DLD1 (cell line): ENCODE results near the gene DIAPH2.
"Not testable (repeated sequence)": the region's sequence is repeated elsewhere in the genome, so short reads cannot be mapped to it uniquely, and the experiment has no call there.

Experiments used
- in situ Hi-C: cut with HindIII; loops from 2 replicates; pipeline ENCODE4 v1.10.0; 2017; ENCODE audit warnings: low sequenced_read_pairs

DIAPH2 gene

DNA sequence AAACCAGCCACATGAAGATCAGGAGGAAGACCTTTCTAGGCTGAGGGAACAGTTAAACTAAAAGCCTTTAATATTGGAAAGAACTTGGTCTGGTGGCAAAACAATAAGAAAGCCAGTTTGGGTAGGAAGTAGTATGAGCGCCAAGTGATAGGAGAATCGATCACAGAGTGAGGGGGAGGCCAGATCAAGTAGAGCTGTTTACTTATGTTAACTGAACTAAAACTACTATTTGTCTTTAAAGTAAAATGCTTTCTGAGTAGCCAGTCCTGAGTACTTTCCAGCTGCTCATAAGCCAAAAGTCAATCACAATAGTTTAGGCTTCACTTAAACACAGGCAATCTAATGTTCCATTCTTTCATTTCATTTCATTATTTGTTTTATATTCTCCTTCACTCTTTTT lies 136.3 kb downstream of the DIAPH2 start:
- in situ Hi-C loops, result no loop called here

- in situ Hi-C loops, result no loop called here
These were observed 139.5 kb downstream of the DIAPH2 start for GRCh38 chrX:96824166-96824565.

- in situ Hi-C loops, result no loop called here
These were observed 148.7 kb downstream of the DIAPH2 start for GRCh38 chrX:96833333-96833732.

- in situ Hi-C loops, result no loop called here
These were observed 149.5 kb downstream of the DIAPH2 start for GRCh38 chrX:96834137-96834536.

GRCh38 chrX:96835660-96836289 lies 151.1 kb downstream of the DIAPH2 start:
- in situ Hi-C loops, result no loop called here

DNA sequence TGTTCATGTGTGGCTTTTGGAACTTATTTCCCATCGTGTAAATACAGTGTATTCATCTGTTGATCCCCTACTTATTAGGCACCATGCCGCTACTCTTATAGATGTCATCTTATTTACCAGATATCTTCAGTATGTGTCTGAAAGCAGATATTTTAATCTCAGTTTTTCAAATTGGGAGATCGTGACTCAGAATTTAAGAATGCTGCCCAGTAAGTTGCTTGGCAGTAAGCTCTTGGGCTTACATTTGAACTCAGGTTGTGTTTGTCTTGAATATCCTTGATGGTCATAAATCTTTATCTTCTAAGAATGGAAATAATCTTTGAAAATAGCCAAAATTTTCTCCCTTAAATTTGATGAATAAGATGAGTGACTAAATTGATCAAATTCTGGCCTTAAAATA lies 153.2 kb downstream of the DIAPH2 start:
- in situ Hi-C loops, result no loop called here

GRCh38 chrX:96838537-96838936 lies 153.9 kb downstream of the DIAPH2 start:
- in situ Hi-C loops, result no loop called here

- in situ Hi-C loops, result no loop called here
These were observed 156.7 kb downstream of the DIAPH2 start for GRCh38 chrX:96841325-96841724.

DNA sequence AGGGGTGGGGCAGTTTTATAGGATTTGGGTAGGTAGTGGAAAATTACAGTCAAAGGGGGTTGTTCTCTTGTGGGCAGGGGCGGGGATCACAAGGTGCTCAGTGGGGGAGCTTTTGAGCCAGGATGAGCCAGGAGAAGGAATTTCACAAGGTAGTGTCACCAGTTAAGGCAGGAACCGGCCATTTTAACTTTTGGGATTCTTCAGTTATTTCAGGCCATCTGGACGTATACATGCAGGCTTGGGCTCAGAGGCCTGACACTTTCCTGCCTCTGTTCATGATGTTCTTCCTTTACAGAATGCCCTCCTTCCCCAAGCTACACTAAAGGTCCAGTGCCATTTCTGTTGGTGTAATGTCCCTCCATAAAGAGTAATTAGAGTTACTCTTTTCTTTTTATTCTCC lies 157.2 kb downstream of the DIAPH2 start:
- in situ Hi-C loops, result not testable (repeated sequence)

- in situ Hi-C loops, result no loop called here
These were observed 158.9 kb downstream of the DIAPH2 start for GRCh38 chrX:96843566-96843965.

GRCh38 chrX:96846841-96847240 lies 162.2 kb downstream of the DIAPH2 start:
- in situ Hi-C loops, result no loop called here

- in situ Hi-C loops, result not testable (repeated sequence)
These were observed 174.8 kb downstream of the DIAPH2 start for GRCh38 chrX:96859422-96859821.

GRCh38 chrX:96861218-96861617 lies 176.6 kb downstream of the DIAPH2 start:
- in situ Hi-C loops, result no loop called here

GRCh38 chrX:96861661-96862060 lies 177.0 kb downstream of the DIAPH2 start:
- in situ Hi-C loops, result no loop called here

DNA sequence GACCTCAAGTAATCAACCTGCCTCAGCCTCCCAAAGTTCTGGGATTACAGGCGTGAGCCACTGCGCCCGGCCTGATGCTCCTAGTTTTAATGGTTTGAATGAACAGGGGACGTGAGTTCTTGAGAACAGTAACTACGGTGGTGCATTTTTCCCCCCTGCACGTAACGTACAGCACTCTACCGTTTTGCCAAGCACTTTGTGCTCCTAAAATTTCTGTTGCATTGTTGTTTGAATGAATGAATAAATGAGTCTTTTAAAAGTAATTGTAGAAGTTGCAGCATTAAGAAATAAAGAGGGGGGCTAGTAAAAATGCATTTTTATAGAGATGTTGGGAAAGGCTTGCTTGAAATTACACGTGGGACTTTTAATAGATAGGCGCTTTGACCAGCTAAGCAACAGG lies 199.0 kb downstream of the DIAPH2 start, which contains the start of gene RPA4:
RPA4 (plus strand) TSS at position 301 of the 400 bp plus-strand sequence. CDS start 403 bp downstream, outside the sequence.
- in situ Hi-C loops, result no loop called here

DNA sequence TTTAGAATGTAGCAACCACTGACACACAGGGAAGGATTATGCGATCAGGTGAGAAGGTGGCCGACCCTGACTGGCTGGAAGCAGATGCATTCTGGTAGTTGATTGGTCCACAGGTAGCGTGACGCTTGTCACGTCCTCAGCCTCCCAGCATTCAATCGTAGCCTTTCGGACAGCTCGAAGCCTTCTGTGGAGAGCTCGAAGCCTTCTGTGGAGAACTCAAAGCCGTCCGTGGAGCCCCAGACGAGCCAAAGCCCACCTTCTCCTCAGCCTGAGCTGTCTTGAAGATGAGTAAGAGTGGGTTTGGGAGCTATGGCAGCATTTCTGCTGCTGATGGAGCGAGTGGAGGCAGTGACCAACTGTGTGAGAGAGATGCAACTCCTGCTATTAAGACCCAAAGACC lies 199.4 kb downstream of the DIAPH2 start:
- in situ Hi-C loops, result no loop called here

GRCh38 chrX:96889726-96890125 lies 205.1 kb downstream of the DIAPH2 start:
- in situ Hi-C loops, result no loop called here

- in situ Hi-C loops, result no loop called here
These were observed 222.1 kb downstream of the DIAPH2 start for GRCh38 chrX:96906741-96907140.

- in situ Hi-C loops, result no loop called here
These were observed 223.1 kb downstream of the DIAPH2 start for GRCh38 chrX:96907516-96908272.

- in situ Hi-C loops, result no loop called here
These were observed 224.6 kb downstream of the DIAPH2 start for GRCh38 chrX:96909291-96909690.

DNA sequence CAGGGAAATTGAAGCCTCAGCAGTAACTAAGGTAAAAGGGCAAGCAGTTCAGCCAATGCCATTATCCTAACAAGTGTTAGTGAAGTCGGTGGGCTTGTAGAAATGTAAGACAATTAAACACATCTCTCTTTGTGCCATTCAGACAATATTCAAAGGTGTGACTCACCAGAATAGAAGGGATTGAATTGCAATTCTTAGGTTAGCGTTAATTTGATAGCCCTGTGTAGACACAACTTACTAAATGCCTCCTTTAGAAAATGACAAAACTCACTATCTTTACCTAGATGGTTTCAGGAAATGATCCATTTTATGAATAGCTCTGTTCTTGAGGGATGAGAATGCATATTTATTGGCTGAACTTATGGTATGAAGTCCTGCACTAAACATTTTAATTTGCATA lies 234.2 kb downstream of the DIAPH2 start:
- in situ Hi-C loops, result no loop called here

DNA sequence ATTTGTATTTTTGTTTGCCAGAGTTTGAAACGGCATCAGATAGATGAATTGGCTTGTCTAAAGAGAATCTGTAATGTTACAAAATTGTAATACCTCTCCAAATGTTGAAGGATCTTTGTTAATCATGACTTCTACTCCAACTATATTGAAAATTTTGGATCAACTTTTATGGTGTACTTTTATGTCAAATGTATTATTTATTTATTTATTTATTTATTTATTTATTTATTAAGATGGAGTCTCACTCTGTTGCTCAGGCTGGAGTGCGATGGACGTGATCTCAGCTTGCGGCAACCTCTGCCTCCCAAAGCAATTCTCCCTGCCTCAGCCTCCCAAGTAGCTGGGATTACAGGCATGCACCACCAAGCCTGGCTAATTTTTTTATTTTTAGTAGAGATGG lies 235.0 kb downstream of the DIAPH2 start:
- in situ Hi-C loops, result no loop called here
